Ishikawa (cell line): ENCODE results near the gene C2CD4D.

Experiments used
- CEBPB ChIP-seq: IDR thresholded peaks from 2 replicates; pipeline ENCODE4 v1.6.1; 2012
- CREB1 ChIP-seq: IDR thresholded peaks from 2 replicates; pipeline ENCODE4 v1.6.1; 2012; ENCODE audit warnings: low read depth
- EGR1 ChIP-seq: IDR thresholded peaks from 2 replicates; pipeline ENCODE4 v1.6.1; 2012
- EP300 ChIP-seq: IDR thresholded peaks from 2 replicates; pipeline ENCODE4 v1.6.1; 2012; ENCODE audit warnings: borderline replicate concordance
- FOXM1 ChIP-seq: IDR thresholded peaks from 2 replicates; pipeline ENCODE4 v1.6.1; 2012; ENCODE audit warnings: low read depth, borderline replicate concordance
- MAX ChIP-seq: IDR thresholded peaks from 2 replicates; pipeline ENCODE4 v1.6.1; 2012
- NFIC ChIP-seq: IDR thresholded peaks from 2 replicates; pipeline ENCODE4 v1.6.1; 2012
- RAD21 ChIP-seq: IDR thresholded peaks from 2 replicates; pipeline ENCODE4 v1.6.1; 2012; ENCODE audit warnings: low read depth
- REST ChIP-seq: IDR thresholded peaks from 2 replicates; pipeline ENCODE4 v1.6.1; 2012; ENCODE audit warnings: low read depth, mild to moderate bottlenecking
- TAF1 ChIP-seq: IDR thresholded peaks from 2 replicates; pipeline ENCODE4 v1.6.1; 2012; ENCODE audit warnings: low read depth, mild to moderate bottlenecking
- TCF12 ChIP-seq: IDR thresholded peaks from 2 replicates; pipeline ENCODE4 v1.6.1; 2012; ENCODE audit warnings: low read depth
- TEAD4 ChIP-seq: IDR thresholded peaks from 2 replicates; pipeline ENCODE4 v1.6.1; 2012
- USF1 ChIP-seq: IDR thresholded peaks from 2 replicates; pipeline ENCODE4 v1.6.1; 2012
- YY1 ChIP-seq: IDR thresholded peaks from 2 replicates; pipeline ENCODE4 v1.6.1; 2012; ENCODE audit warnings: low read depth
- ZBTB7A ChIP-seq: IDR thresholded peaks from 2 replicates; pipeline ENCODE4 v1.6.1; 2012; ENCODE audit warnings: low read depth

C2CD4D gene

GRCh38 chr1:151803164-151803563 is 36.5 kb downstream of the C2CD4D start:
- TF ChIP-seq MAX (no peak), CREB1 (no peak), TCF12 (no peak), EP300 (no peak)

GRCh38 chr1:151802372-151802771 is 37.2 kb downstream of the C2CD4D start:
- no peak for TF ChIP-seq YY1
- TF ChIP-seq CEBPB = no peak
- TF ChIP-seq FOXM1 = no peak
- TF ChIP-seq EGR1 = no peak
- TF ChIP-seq MAX = no peak
- no peak for TF ChIP-seq NFIC
- no peak for TF ChIP-seq RAD21
- TF ChIP-seq TAF1 = no peak
- no peak for TF ChIP-seq ZBTB7A
- TF ChIP-seq TCF12 = no peak
- TF ChIP-seq CREB1 = no peak
- no peak for TF ChIP-seq EP300
- no peak for TF ChIP-seq TEAD4
- no peak for TF ChIP-seq REST
- TF ChIP-seq USF1 = no peak

- TF ChIP-seq TAF1 (no peak), EGR1 (no peak), TEAD4 (no peak), RAD21 (no peak), REST (no peak), YY1 (no peak), USF1 (no peak), MAX (no peak), EP300 (no peak), CREB1 (no peak), NFIC (no peak), FOXM1 (no peak), CEBPB (no peak), TCF12 (no peak), ZBTB7A (no peak)
Measured at GRCh38 chr1:151801846-151802245, 37.8 kb downstream of the C2CD4D start.

- no peak for TF ChIP-seq REST
- no peak for TF ChIP-seq RAD21
- TF ChIP-seq TEAD4 = no peak
- TF ChIP-seq EP300 = no peak
- TF ChIP-seq ZBTB7A = no peak
- TF ChIP-seq MAX = no peak
- no peak for TF ChIP-seq TCF12
- TF ChIP-seq FOXM1 = no peak
- TF ChIP-seq EGR1 = no peak
- no peak for TF ChIP-seq CREB1
- no peak for TF ChIP-seq USF1
- no peak for TF ChIP-seq YY1
- no peak for TF ChIP-seq CEBPB
- no peak for TF ChIP-seq TAF1
- TF ChIP-seq NFIC = no peak
Measured at GRCh38 chr1:151801310-151801820, 38.3 kb downstream of the C2CD4D start.
